ENCODE results near the gene WDR20. TPM values are rescaled to one million over a fixed set of nuclear protein-coding genes. Genes with fewer than 3 reads are reported as not detected.

The WDR20 gene
- total and polyA plus RNA-seq, 10 of the 15 experiments (the other 5 are each of a cell fraction or from before 2014, with no cell fraction given): 9.1 to 25.9 (median 18.4) TPM

GRCh38 chr14:102194856-102195255 lies 55.2 kb downstream of the WDR20 start:
- in situ Hi-C loops (cut with MboI) (no loop called here), intact Hi-C loops (cut with micrococcal nuclease; ENCODE audit: unreplicated experiment) (no loop called here)
- H3K27ac ChIP-seq (ENCODE audit: control insufficient read depth, insufficient read depth): peak overlapping the region; percentile 6; the same call in 1 of the 2 replicates
- TF ChIP-seq ASH2L (IDR thresholded peaks at IDR 0.05; ENCODE audit: borderline replicate concordance, low read depth) (no peak), IRF5 (IDR thresholded peaks at IDR 0.05; ENCODE audit: borderline replicate concordance) (no peak), JUNB (IDR thresholded peaks at IDR 0.05) (no peak), NR2C2 (IDR thresholded peaks at IDR 0.05; ENCODE audit: borderline replicate concordance, control insufficient read depth, insufficient read length, low read depth) (no peak)
- TF ChIP-seq, protein P1, sequence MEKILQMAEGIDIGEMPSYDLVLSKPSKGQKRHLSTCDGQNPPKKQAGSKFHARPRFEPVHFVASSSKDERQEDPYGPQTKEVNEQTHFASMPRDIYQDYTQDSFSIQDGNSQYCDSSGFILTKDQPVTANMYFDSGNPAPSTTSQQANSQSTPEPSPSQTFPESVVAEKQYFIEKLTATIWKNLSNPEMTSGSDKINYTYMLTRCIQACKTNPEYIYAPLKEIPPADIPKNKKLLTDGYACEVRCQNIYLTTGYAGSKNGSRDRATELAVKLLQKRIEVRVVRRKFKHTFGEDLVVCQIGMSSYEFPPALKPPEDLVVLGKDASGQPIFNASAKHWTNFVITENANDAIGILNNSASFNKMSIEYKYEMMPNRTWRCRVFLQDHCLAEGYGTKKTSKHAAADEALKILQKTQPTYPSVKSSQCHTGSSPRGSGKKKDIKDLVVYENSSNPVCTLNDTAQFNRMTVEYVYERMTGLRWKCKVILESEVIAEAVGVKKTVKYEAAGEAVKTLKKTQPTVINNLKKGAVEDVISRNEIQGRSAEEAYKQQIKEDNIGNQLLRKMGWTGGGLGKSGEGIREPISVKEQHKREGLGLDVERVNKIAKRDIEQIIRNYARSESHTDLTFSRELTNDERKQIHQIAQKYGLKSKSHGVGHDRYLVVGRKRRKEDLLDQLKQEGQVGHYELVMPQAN (conservative IDR thresholded peaks at IDR 0.05): no peak
- no peak overlapping the region for H3K4me3 ChIP-seq
- no peak for DNase-seq (ENCODE audit: low read depth, low spot score)
- FAIRE-seq: no peak
- CTCF ChIA-PET: no interaction called here
- SMC1A ChIA-PET (ENCODE audit: uncharacterized antibody, unreplicated experiment): interaction anchor here (0.7 to 0.9 kb wide), 2 partner anchors 13 to 120 kb away, joined by 3 read pairs; no protein-coding TSS in a partner anchor
- ATAC-seq: no peak
- H3K9me3 ChIP-seq (replicated peaks; ENCODE audit: control insufficient read depth, insufficient read depth, low read length): no peaks in the 10 kb centered on the region; the same call in 2 of the 3 replicates
- POLR2A ChIA-PET: no interaction called here
- H2AFZ ChIP-seq (ENCODE audit: control insufficient read depth, low read depth, low read length): no peak overlapping the region
- H3K79me2 ChIP-seq (ENCODE audit: control insufficient read depth, insufficient read depth, low read length): peaks cover 13% of the 10 kb centered on the region
- 62% methylated on average over 4 of the region's 4 CpGs for WGBS (ENCODE audit: insufficient coverage, insufficient replicate concordance, low lambda C conversion rate, missing lambda C conversion rate)
- peaks cover 6 to 17% of the 10 kb centered on the region in 2 experiments for H3K36me3 ChIP-seq (ENCODE audit: control insufficient read depth in 2 of 2, insufficient read depth in 2 of 2, low read length in 1 of 2)
- H3K4me1 ChIP-seq (ENCODE audit: control insufficient read depth, insufficient read depth, low read length): peaks cover 15% of the 10 kb centered on the region
- no TSS peak for BruUV-seq (replicated peaks)
- H3K9ac ChIP-seq (ENCODE audit: control insufficient read depth, insufficient read depth, low read length): no peak overlapping the region
- H3K27me3 ChIP-seq (replicated peaks in 1 of 2; ENCODE audit: control insufficient read depth in 2 of 2, insufficient read depth in 2 of 2, low read length in 1 of 2): no peaks in the 10 kb centered on the region
- H4K20me1 ChIP-seq (ENCODE audit: control insufficient read depth, insufficient read depth): no peaks in the 10 kb centered on the region; the same call in 1 of the 2 replicates
- RAD21 ChIA-PET (ENCODE audit: unreplicated experiment): no interaction called here
- H3K4me2 ChIP-seq (ENCODE audit: control insufficient read depth, insufficient read depth): peak overlapping the region; percentile 22; the same call in 1 of the 2 replicates

Measured in GM12878 (cell line).